Measurements from ENCODE around the gene MRPL2.
A peak's percentile ranks its signal among the peaks of the same experiment; 100 is the strongest.

The MRPL2 gene

DNA sequence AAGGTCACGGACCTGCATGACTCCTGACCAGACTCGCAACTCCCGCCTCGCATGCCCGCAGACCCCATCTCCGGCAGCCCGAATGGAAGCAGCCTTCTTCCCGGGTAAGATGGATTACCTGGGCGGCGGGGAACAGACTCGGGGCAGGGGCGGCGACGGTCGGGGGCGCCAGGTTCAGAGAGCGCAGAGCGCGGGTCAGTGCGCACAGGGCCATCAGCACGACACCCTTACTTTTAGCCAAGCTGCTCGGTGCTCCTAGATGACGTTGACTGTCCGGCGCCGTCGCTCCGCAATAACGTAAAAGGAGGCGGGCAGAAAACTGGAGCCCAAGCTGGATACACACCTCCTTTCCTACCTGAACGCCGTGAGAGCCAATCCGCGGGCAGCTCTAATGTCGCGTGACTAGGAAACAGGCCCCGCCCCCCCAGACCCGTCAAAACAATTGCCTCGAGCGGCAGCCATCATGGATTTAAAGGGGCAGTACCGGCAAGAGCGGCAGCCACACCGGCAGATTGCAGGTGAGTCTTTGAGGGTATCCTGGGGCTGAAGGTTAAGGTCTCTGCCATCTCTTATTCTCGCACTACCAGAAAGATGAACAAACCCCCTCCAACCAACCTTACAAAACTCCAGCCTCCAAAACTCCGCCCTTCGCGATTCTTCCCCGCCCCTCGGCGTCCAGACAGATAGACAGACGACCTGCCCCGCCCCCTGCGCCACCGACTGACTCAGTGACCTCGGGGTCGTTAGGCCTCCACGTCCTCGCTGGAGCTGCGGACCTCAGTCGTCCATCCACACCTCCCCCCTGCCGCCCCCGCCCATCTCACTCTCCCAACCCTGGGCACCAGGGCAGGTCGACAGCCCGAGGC, at the start of gene MRPL2, which contains the start of gene KLC4:
MRPL2 (minus strand) TSS at position 267 of the 866 bp plus-strand sequence; CDS start at position 214, 53 bp downstream.
KLC4 (plus strand) TSS at position 464 of the 866 bp plus-strand sequence. CDS start 1,705 bp downstream, outside the sequence.
- TF ChIP-seq, protein P1, sequence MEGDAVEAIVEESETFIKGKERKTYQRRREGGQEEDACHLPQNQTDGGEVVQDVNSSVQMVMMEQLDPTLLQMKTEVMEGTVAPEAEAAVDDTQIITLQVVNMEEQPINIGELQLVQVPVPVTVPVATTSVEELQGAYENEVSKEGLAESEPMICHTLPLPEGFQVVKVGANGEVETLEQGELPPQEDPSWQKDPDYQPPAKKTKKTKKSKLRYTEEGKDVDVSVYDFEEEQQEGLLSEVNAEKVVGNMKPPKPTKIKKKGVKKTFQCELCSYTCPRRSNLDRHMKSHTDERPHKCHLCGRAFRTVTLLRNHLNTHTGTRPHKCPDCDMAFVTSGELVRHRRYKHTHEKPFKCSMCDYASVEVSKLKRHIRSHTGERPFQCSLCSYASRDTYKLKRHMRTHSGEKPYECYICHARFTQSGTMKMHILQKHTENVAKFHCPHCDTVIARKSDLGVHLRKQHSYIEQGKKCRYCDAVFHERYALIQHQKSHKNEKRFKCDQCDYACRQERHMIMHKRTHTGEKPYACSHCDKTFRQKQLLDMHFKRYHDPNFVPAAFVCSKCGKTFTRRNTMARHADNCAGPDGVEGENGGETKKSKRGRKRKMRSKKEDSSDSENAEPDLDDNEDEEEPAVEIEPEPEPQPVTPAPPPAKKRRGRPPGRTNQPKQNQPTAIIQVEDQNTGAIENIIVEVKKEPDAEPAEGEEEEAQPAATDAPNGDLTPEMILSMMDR (IDR thresholded peaks at IDR 0.05; ENCODE audit: control insufficient read depth, insufficient read depth, low read depth, low read length, missing control alignments): no peak
- H3K4me3 ChIP-seq (ENCODE audit: control insufficient read depth, low read depth, low read length): peak within 1 kb of the TSS; percentile 94

GRCh38 chr6:43107344-43108062, 48.3 kb upstream of the MRPL2 start:
- TF ChIP-seq, protein P1 (IDR thresholded peaks at IDR 0.05; ENCODE audit: control insufficient read depth, insufficient read depth, low read depth, low read length, missing control alignments): no peak
- DNase-seq (ENCODE audit: low read depth): no peak
- no peak overlapping the region for H3K4me3 ChIP-seq (ENCODE audit: control insufficient read depth, low read depth, low read length)

More for the DNA sequence above, at the start of gene MRPL2, which contains the start of gene KLC4:
- DNase-seq (ENCODE audit: low read depth): peak; percentile 90

GRCh38 chr6:43105538-43106222, 46.4 kb upstream of the MRPL2 start:
- H3K4me3 ChIP-seq (ENCODE audit: control insufficient read depth, low read depth, low read length): no peak overlapping the region
- TF ChIP-seq, protein P1 (IDR thresholded peaks at IDR 0.05; ENCODE audit: control insufficient read depth, insufficient read depth, low read depth, low read length, missing control alignments): no peak
- no peak for DNase-seq (ENCODE audit: low read depth)

DNA sequence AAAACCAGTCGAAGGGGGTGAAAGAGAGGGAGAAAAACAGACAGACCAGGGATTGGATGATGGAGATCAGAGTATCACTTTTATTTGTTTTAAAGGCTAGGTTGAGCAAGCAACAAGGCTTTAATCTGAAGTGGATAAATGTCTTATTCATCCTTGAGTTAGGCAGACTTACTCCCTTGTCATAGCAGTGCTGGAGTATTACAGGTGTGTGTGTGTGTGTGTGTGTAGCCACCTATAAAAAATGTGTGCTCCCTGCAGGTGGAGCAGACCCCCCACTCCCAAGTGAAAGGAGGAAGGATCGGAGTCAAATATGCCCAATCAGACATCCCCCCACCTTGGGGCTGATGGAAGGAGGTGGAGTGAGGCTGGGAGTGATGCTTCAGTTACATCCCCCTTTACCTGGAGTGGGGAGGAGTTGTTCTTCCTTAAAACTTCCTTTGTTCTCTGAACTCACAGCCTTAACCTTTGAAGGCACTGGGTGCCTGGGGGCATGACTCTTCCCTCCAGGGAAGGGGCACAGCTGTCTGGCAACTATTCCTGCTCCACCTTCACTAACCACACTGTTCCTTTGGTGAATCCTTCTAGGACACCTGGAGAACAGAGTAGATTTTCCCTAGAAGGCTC, 44.1 kb upstream of the MRPL2 start:
- DNase-seq (ENCODE audit: low read depth): no peak
- TF ChIP-seq, protein P1 (IDR thresholded peaks at IDR 0.05; ENCODE audit: control insufficient read depth, insufficient read depth, low read depth, low read length, missing control alignments): no peak
- no peak overlapping the region for H3K4me3 ChIP-seq (ENCODE audit: control insufficient read depth, low read depth, low read length)

- no peak for DNase-seq (ENCODE audit: low read depth)
- TF ChIP-seq, protein P1 (IDR thresholded peaks at IDR 0.05; ENCODE audit: control insufficient read depth, insufficient read depth, low read depth, low read length, missing control alignments): no peak
Measured at GRCh38 chr6:43101497-43101896, 42.3 kb upstream of the MRPL2 start.

DNA sequence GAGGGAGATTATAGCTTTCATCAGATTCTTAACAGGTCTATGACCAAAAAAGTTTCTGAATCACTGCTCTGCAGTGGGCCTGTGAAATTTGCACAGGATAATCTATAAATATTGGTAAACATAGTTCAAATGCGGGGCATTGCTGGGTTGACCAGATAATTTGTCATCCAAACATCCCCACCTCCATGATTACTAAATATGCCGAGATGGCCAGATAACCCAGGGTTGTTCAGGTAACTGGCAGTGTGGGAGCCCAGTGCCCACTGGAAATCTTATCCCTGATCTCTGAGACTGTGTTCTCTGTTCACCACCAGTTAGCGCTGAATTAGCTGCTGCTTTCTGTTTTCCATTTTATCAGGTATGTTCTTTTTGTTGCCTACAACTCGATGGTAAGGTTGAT, 38.3 kb upstream of the MRPL2 start:
- TF ChIP-seq, protein P1 (IDR thresholded peaks at IDR 0.05; ENCODE audit: control insufficient read depth, insufficient read depth, low read depth, low read length, missing control alignments): no peak
- no peak for DNase-seq (ENCODE audit: low read depth)
- no peak overlapping the region for H3K4me3 ChIP-seq (ENCODE audit: control insufficient read depth, low read depth, low read length)

More at GRCh38 chr6:43101497-43101896, 42.3 kb upstream of the MRPL2 start:
- H3K4me3 ChIP-seq (ENCODE audit: control insufficient read depth, low read depth, low read length): no peak overlapping the region

All from AG09309 (cell line).